Measurements from ENCODE around the gene CTU2.
"Not testable (repeated sequence)": the region's sequence is repeated elsewhere in the genome, so short reads cannot be mapped to it uniquely, and the experiment has no call there.

CTU2 gene

GRCh38 chr16:88706229-88706964, at the start of gene CTU2, which contains the start of gene RNF166:
CTU2 (plus strand) TSS chr16:88706503; CDS start chr16:88706531, 28 bp downstream.
RNF166 (minus strand) TSS chr16:88706408; CDS start chr16:88706325, 83 bp downstream.
- DNase-seq: peak; percentile 84

GRCh38 chr16:88657371-88657770, 48.9 kb upstream of the CTU2 start:
- no peak for DNase-seq

GRCh38 chr16:88658714-88659113, 47.6 kb upstream of the CTU2 start:
- no peak for DNase-seq

- no peak for DNase-seq
Observed at GRCh38 chr16:88659160-88659559, 47.1 kb upstream of the CTU2 start.

- DNase-seq: no peak
Observed at GRCh38 chr16:88661468-88661867, 44.8 kb upstream of the CTU2 start.

- no peak for DNase-seq
Observed at GRCh38 chr16:88662222-88662842, 44.0 kb upstream of the CTU2 start.

- DNase-seq: peak; percentile 93
Observed at GRCh38 chr16:88662843-88663606, 43.3 kb upstream of the CTU2 start, which contains the start of gene MVD. MVD (minus strand) TSS chr16:88663091; CDS start chr16:88663080, 11 bp downstream.

- no peak for DNase-seq
Observed at GRCh38 chr16:88665148-88665547, 41.2 kb upstream of the CTU2 start.

- DNase-seq: no peak
Observed at GRCh38 chr16:88665570-88665969, 40.7 kb upstream of the CTU2 start.

- DNase-seq: no peak
Observed at GRCh38 chr16:88667461-88667860, 38.8 kb upstream of the CTU2 start.

- DNase-seq: not testable (repeated sequence)
Observed at GRCh38 chr16:88669493-88669892, 36.8 kb upstream of the CTU2 start.

- DNase-seq: no peak
Observed at GRCh38 chr16:88669980-88670379, 36.3 kb upstream of the CTU2 start.

- DNase-seq: no peak
Observed at GRCh38 chr16:88671806-88672205, 34.5 kb upstream of the CTU2 start.

- DNase-seq: no peak
Observed at GRCh38 chr16:88672776-88673175, 33.5 kb upstream of the CTU2 start.

- DNase-seq: no peak
Observed at GRCh38 chr16:88673716-88674379, 32.5 kb upstream of the CTU2 start.

- no peak for DNase-seq
Observed at GRCh38 chr16:88676502-88677242, 29.6 kb upstream of the CTU2 start.

GRCh38 chr16:88677721-88678120, 28.6 kb upstream of the CTU2 start:
- DNase-seq: no peak

GRCh38 chr16:88678224-88678979, 27.9 kb upstream of the CTU2 start:
- no peak for DNase-seq

- no peak for DNase-seq
Observed at GRCh38 chr16:88680554-88681083, 25.7 kb upstream of the CTU2 start.

- DNase-seq: no peak
Observed at GRCh38 chr16:88681084-88681680, 25.1 kb upstream of the CTU2 start.
